Colonic mucosa (tissue), 4 donors: ENCODE measurements around the gene MMP20. TPM values are rescaled to one million over a fixed set of nuclear protein-coding genes. Genes with fewer than 3 reads are reported as not detected.

Experiments
- DNase-seq: peaks from one replicate; pipeline ENCODE4 v3.0.0-alpha.2; 2020
- H3K27ac ChIP-seq: fragments of 200-600 bp; one replicate; pipeline ENCODE4 v1.8.0; 2021
- H3K27me3 ChIP-seq: fragments of 200-600 bp; one replicate; pipeline ENCODE4 v1.8.0; 2021
- H3K36me3 ChIP-seq: fragments of 200-600 bp; one replicate; pipeline ENCODE4 v1.8.0; 2021
- H3K4me1 ChIP-seq: fragments of 200-600 bp; one replicate; pipeline ENCODE4 v1.8.0; 2021; ENCODE audit warnings: mild to moderate bottlenecking
- H3K4me3 ChIP-seq: fragments of 200-600 bp; one replicate; pipeline ENCODE4 v1.8.0; 2021
- H3K9ac ChIP-seq, 2 donors: one replicate each; pipeline ENCODE4 v1.7.0; 2013; ENCODE audit warnings: control low read depth in 2 of 2, low read depth in 2 of 2, low read length in 2 of 2
- H3K9me3 ChIP-seq: fragments of 200-600 bp; one replicate; pipeline ENCODE4 v1.8.0; 2021
- intact Hi-C: fragments of 100-400 bp; cut with DNase I; formaldehyde crosslinking; loops from one replicate; pipeline ENCODE4 v1.14.1; 2022
- total RNA-seq, 2 donors: library from RNA; stranded (reverse); fragmentation: NEBNext Ultra II Directional in 1 of 2; extraction: Animal tissue kit (Norgen Biotek cat#: 25700) in 1 of 2; gene quantifications; one replicate each; pipeline ENCODE4 v1.2.1, GENCODE V29; 2021
- TF ChIP-seq, protein P1 (sequence below): fragments of 200-600 bp; IDR thresholded peaks from one replicate; pipeline ENCODE4 v1.8.0; 2022; ENCODE audit warnings: antibody characterized with exemption, mild to moderate bottlenecking
- donor health status: healthy.
- donor health status: DM: no; HTN: no; CAD: no.
- donor health status: DM: no; HTN: no; CAD: no.

The MMP20 gene
- total RNA-seq, 2 donors from 2014 or later, result not detected

GRCh38 chr11:102623128-102623527 is 2.0 kb downstream of the MMP20 start:
- no peak for DNase-seq
- no peak overlapping the region for H3K9ac ChIP-seq
- H3K9me3 ChIP-seq, result no peaks in the 10 kb centered on the region
- TF ChIP-seq, protein P1, sequence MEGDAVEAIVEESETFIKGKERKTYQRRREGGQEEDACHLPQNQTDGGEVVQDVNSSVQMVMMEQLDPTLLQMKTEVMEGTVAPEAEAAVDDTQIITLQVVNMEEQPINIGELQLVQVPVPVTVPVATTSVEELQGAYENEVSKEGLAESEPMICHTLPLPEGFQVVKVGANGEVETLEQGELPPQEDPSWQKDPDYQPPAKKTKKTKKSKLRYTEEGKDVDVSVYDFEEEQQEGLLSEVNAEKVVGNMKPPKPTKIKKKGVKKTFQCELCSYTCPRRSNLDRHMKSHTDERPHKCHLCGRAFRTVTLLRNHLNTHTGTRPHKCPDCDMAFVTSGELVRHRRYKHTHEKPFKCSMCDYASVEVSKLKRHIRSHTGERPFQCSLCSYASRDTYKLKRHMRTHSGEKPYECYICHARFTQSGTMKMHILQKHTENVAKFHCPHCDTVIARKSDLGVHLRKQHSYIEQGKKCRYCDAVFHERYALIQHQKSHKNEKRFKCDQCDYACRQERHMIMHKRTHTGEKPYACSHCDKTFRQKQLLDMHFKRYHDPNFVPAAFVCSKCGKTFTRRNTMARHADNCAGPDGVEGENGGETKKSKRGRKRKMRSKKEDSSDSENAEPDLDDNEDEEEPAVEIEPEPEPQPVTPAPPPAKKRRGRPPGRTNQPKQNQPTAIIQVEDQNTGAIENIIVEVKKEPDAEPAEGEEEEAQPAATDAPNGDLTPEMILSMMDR, result no peak
- no peaks in the 10 kb centered on the region for H3K27me3 ChIP-seq
- H3K27ac ChIP-seq, result no peak overlapping the region
- H3K36me3 ChIP-seq, result no peaks in the 10 kb centered on the region
- intact Hi-C loops, result no loop called here
- H3K4me3 ChIP-seq, result no peak overlapping the region
- H3K4me1 ChIP-seq, result no peaks in the 10 kb centered on the region

DNA sequence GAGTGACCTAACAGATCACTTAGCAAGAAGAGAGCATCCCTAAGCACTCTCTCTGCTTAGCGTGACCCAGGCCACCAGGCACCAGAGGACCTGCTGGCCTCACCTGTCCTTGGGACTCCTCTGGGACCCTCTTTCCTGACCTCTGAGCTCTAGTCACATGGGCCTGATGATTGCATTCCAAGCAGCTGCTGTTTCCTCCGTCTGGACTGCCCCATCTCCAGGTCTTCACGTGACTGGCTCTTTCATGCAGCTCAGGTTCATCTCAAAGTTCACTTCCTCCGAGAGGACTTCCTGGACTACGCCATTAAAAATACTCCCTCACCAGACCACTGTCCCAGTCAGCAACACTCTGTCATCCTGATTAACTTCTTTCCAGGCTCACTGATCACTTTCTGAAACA is 2.9 kb downstream of the MMP20 start:
- no peak for DNase-seq
- H3K9ac ChIP-seq, result no peak overlapping the region
- no peak overlapping the region for H3K27ac ChIP-seq
- H3K9me3 ChIP-seq, result no peaks in the 10 kb centered on the region
- H3K4me3 ChIP-seq, result no peak overlapping the region
- intact Hi-C loops, result no loop called here
- H3K36me3 ChIP-seq, result no peaks in the 10 kb centered on the region
- H3K4me1 ChIP-seq, result no peaks in the 10 kb centered on the region
- no peaks in the 10 kb centered on the region for H3K27me3 ChIP-seq
- TF ChIP-seq, protein P1, result no peak

DNA sequence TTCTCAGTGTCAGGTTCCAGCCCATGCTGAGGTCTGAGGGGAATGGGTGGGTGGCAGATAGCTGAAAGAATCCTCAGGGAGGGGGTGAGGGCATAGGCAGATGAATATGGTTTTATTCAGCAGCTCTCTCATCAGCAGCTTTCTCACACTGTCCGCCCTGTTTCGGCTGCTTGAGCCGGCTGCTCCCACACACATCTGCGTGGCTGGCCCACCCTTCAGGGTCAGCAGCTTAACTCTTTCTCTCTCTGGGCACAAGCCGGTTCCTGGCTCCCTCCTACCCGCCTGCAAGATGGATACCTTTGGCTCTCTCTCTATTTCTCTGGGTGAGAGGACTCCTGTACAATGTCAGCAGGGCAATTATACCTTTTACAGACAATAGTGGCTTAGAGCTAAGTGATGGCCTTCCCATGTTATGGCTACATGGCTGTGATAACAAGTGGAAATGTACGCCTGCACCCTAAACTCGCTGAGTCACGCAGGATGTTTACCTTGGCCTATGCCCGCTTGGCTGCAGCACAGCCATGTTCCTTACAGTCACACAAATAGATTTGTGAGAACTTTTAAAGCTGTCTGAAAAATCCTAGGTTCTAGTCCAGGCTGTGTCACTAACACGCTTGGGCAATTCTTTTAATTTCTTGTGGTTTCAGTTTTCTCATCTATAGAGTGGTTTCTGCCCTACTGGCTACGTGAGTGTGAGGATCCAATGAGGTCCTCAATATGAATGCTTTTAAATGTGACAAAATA is 4.1 kb downstream of the MMP20 start:
- no peak for DNase-seq
- intact Hi-C loops, result no loop called here
- TF ChIP-seq, protein P1, result no peak

DNA sequence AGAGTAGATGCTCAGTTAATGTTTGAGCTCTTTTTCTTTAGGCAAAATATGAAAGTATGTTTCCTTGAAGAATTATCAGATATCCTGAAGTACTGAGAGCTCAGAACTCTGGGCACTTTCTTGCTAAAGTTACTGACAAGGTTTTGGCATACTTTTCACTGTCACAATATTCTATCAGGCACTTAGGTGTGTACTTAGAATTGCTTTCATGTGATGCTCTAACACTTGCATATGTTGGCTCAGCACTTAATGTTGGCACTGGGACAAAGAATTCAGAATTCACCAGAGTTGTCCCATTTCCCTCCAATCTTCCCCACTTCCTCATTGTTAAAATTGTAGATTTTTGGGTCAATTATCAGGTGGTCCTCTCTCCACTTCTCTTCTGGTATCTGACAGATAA is 5.0 kb downstream of the MMP20 start:
- Histone ChIP-seq H3K4me3 (no peak overlapping the region), H3K27ac (no peak overlapping the region), H3K36me3 (no peaks in the 10 kb centered on the region), H3K27me3 (no peaks in the 10 kb centered on the region), H3K9me3 (no peaks in the 10 kb centered on the region), H3K9ac (no peak overlapping the region), H3K4me1 (no peaks in the 10 kb centered on the region)
- intact Hi-C loops, result no loop called here
- TF ChIP-seq, protein P1, result no peak
- DNase-seq, result no peak

More for the DNA sequence above, 4.1 kb downstream of the MMP20 start:
- Histone ChIP-seq H3K4me3 (no peak overlapping the region), H3K4me1 (no peaks in the 10 kb centered on the region), H3K27ac (no peak overlapping the region), H3K27me3 (no peaks in the 10 kb centered on the region), H3K9me3 (no peaks in the 10 kb centered on the region), H3K36me3 (no peaks in the 10 kb centered on the region), H3K9ac (no peak overlapping the region)

GRCh38 chr11:102617466-102618008 is 7.6 kb downstream of the MMP20 start:
- Histone ChIP-seq H3K4me1 (no peaks in the 10 kb centered on the region), H3K36me3 (no peaks in the 10 kb centered on the region), H3K9ac (no peak overlapping the region), H3K9me3 (no peaks in the 10 kb centered on the region), H3K27me3 (no peaks in the 10 kb centered on the region), H3K4me3 (no peak overlapping the region), H3K27ac (no peak overlapping the region)
- intact Hi-C loops, result loop anchor here (10.0 kb wide), 1 partner anchor 123 kb away; no protein-coding TSS in a partner anchor
- TF ChIP-seq, protein P1, result no peak
- DNase-seq, result no peak
